Endothelial cell of umbilical vein (primary cell): ENCODE results near the gene USP47. TPM values are rescaled to one million over a fixed set of nuclear protein-coding genes. Genes with fewer than 3 reads are reported as not detected.

ENCODE experiments used
- BruUV-seq: library from RNA; stranded (reverse); fragments of 400-500 nt; replicated peaks from 2 replicates; lab custom pipeline; 2021; lab: Mats Ljungman, UMichigan
- CTCF ChIA-PET: fragments of 300-600, 350-600 bp; sonication (Branson Sonifier 250); formaldehyde crosslinking; loops from one replicate; lab custom pipeline; 2021; ENCODE audit warnings: antibody characterized with exemption, inconsistent platforms; lab: Charles Lee
- POLR2A ChIA-PET: fragments of 300-600, 350-600 bp; sonication (Branson Sonifier 250); formaldehyde crosslinking; loops from one replicate; lab custom pipeline; 2021; ENCODE audit warnings: antibody characterized with exemption, inconsistent platforms; lab: Charles Lee
- DNase-seq: peaks from one replicate; pipeline ENCODE4 v3.0.0-alpha.2; 2011; ENCODE audit warnings: low read depth, low spot score
- FAIRE-seq: peaks from 2 replicates; lab custom pipeline; 2011; peaks lifted over from hg19 to GRCh38; lab: Jason Lieb, UNC
- H2AFZ ChIP-seq: 2 replicates; pipeline ENCODE4 v1.6.0; 2012; ENCODE audit warnings: low read depth, low read length, control low read depth, inconsistent platforms
- H3K27ac ChIP-seq: 2 replicates; pipeline ENCODE4 v1.5.1; 2011; ENCODE audit warnings: low read depth, mild to moderate bottlenecking, control low read depth, low read length, moderate library complexity; ENCODE audit not compliant: insufficient read depth
- H3K27me3 ChIP-seq, 2 experiments: 2 replicates each; pipeline versions ENCODE4 v1.6.0 to v1.6.1; 2011; ENCODE audit warnings: low read length in 2 of 2, mixed read lengths in 1 of 2; ENCODE audit not compliant: control insufficient read depth in 2 of 2, insufficient read depth in 2 of 2
- H3K36me3 ChIP-seq, 2 experiments: 2 replicates in 1 of 2; 3 replicates in 1 of 2; pipeline ENCODE4 v1.5.1; 2011; ENCODE audit warnings: low read length in 2 of 2, mild to moderate bottlenecking in 1 of 2, moderate library complexity in 1 of 2; ENCODE audit not compliant: control insufficient read depth in 2 of 2, insufficient read depth in 2 of 2; ENCODE audit errors: extremely low read depth in 1 of 2
- H3K4me1 ChIP-seq: 3 replicates; pipeline ENCODE4 v1.5.1; 2011; ENCODE audit warnings: mild to moderate bottlenecking, low read length; ENCODE audit not compliant: control insufficient read depth, insufficient read depth; ENCODE audit errors: extremely low read depth
- H3K4me2 ChIP-seq: 2 replicates; pipeline ENCODE4 v1.6.1; 2011; ENCODE audit warnings: low read length, control low read depth, mixed read lengths; ENCODE audit not compliant: insufficient read depth
- H3K4me3 ChIP-seq, 3 experiments: fragments of 200-600 bp in 1 of 3; sonication (generic), shearing (Covaris generic) in 1 of 3; replicated peaks in 1 of 3; 2 replicates each; pipeline ENCODE4 v1.5.1; 2011 to 2016; ENCODE audit warnings: control low read depth in 3 of 3, low read length in 3 of 3, mild to moderate bottlenecking in 2 of 3, inconsistent platforms in 1 of 3, low read depth in 1 of 3, moderate library complexity in 1 of 3; ENCODE audit not compliant: insufficient read depth in 1 of 3
- H3K79me2 ChIP-seq: 2 replicates; pipeline ENCODE4 v1.6.0; 2012; ENCODE audit warnings: low read length, inconsistent platforms; ENCODE audit not compliant: control insufficient read depth, insufficient read depth
- H3K9ac ChIP-seq: replicated peaks from 2 replicates; pipeline ENCODE3; 2011; ENCODE audit warnings: low read length, control low read depth; ENCODE audit not compliant: insufficient read depth; ENCODE audit errors: extremely low read depth
- H3K9me1 ChIP-seq: replicated peaks from 3 replicates; pipeline ENCODE4 v1.6.0; 2011; ENCODE audit warnings: mild to moderate bottlenecking, low read length; ENCODE audit not compliant: control insufficient read depth, insufficient read depth; ENCODE audit errors: extremely low read depth
- H3K9me3 ChIP-seq: replicated peaks from 2 replicates; pipeline ENCODE4 v1.5.1; 2012; ENCODE audit warnings: low read length, inconsistent platforms; ENCODE audit not compliant: control insufficient read depth, insufficient read depth
- H4K20me1 ChIP-seq: replicated peaks from 2 replicates; pipeline ENCODE3; 2011; ENCODE audit warnings: mild to moderate bottlenecking, low read length; ENCODE audit not compliant: control insufficient read depth, insufficient read depth; ENCODE audit errors: extremely low read depth
- CTCF ChIP-seq, 2 donors: IDR thresholded peaks; 1 replicate in 1 of 2; 2 replicates in 1 of 2; pipeline ENCODE4 v1.5.1; 2011; ENCODE audit warnings: low read length in 2 of 2, mild to moderate bottlenecking in 2 of 2, moderate library complexity in 2 of 2, control low read depth in 1 of 2, inconsistent platforms in 1 of 2, low read depth in 1 of 2; ENCODE audit not compliant: insufficient read depth in 1 of 2; ENCODE audit errors: extremely low read depth in 1 of 2
- EZH2 ChIP-seq: IDR thresholded peaks from 2 replicates; pipeline ENCODE4 v1.6.1; 2012; ENCODE audit warnings: borderline replicate concordance, low read depth, mild to moderate bottlenecking, moderate library complexity, low read length, inconsistent platforms; ENCODE audit not compliant: severe bottlenecking
- FOS ChIP-seq: IDR thresholded peaks from 2 replicates; pipeline ENCODE4 v1.6.1; 2011; ENCODE audit warnings: mild to moderate bottlenecking, low read length, moderate library complexity, borderline replicate concordance; ENCODE audit not compliant: insufficient read depth
- GATA2 ChIP-seq: IDR thresholded peaks from 2 replicates; pipeline ENCODE4 v1.7.0; 2011; ENCODE audit warnings: low read depth, mild to moderate bottlenecking, moderate library complexity, mixed read lengths, low read length; ENCODE audit not compliant: insufficient read length, insufficient read depth
- MAX ChIP-seq: IDR thresholded peaks from 2 replicates; pipeline ENCODE4 v1.6.1; 2011; ENCODE audit not compliant: insufficient read depth, insufficient read length
- MYC ChIP-seq: IDR thresholded peaks from one replicate; pipeline ENCODE4 v1.6.1; 2011; ENCODE audit warnings: mild to moderate bottlenecking, low read depth, low read length
- dilution Hi-C: fragments of 300-500 bp; cut with MboI; formaldehyde crosslinking; loops from one replicate; pipeline ENCODE4 v1.15.0; 2019; ENCODE audit warnings: low sequenced_read_pairs; ENCODE audit not compliant: extremely low pct_ligation_motif_present
- intact Hi-C: fragments of 100-400 bp; cut with micrococcal nuclease; formaldehyde crosslinking; loops from one replicate; pipeline ENCODE4 v1.10.0; 2022
- polyA plus RNA-seq, 4 experiments: library from polyadenylated mRNA; depleted of rRNA in 3 of 4; stranded (reverse) in 3 of 4; unstranded in 1 of 4; fragments of >200 nt; gene quantifications; 2 replicates each; pipeline versions ENCODE4 v1.2.1 to v1.2.3, GENCODE V29; 2011 to 2012; ENCODE audit warnings: missing spikeins in 1 of 4
- total RNA-seq: library from RNA; stranded (reverse); gene quantifications from 2 replicates; pipeline ENCODE4 v1.2.3, GENCODE V29; 2021

The USP47 gene
- total and polyA plus RNA-seq, 2 donors (not counting 3 experiments of a cell fraction or from before 2014, with no cell fraction given) = 7.8 to 38.0 TPM

- Histone ChIP-seq H3K79me2 (no peaks in the 10 kb centered on the region), H2AFZ (no peak overlapping the region), H4K20me1 (no peaks in the 10 kb centered on the region), H3K27me3 (no peaks in the 10 kb centered on the region), H3K9me1 (no peaks in the 10 kb centered on the region), H3K9me3 (no peaks in the 10 kb centered on the region), H3K4me2 (no peak overlapping the region), H3K4me1 (peaks cover 11% of the 10 kb centered on the region), H3K4me3 (no peak overlapping the region), H3K36me3 (peaks cover 0 to 21% of the 10 kb centered on the region in 2 experiments), H3K27ac (no peak overlapping the region), H3K9ac (no peak overlapping the region)
- CTCF ChIA-PET = interaction anchor here (1.0 to 1.1 kb wide), 2 partner anchors 12 to 80 kb away, joined by 3 to 4 read pairs; no protein-coding TSS in a partner anchor
- intact Hi-C loops = no loop called here
- no peak for DNase-seq
- no peak for FAIRE-seq
- POLR2A ChIA-PET = no interaction called here
- dilution Hi-C loops = no loop called here
- BruUV-seq = no TSS peak
- no peak for TF ChIP-seq CTCF (IDR thresholded peaks at IDR 0.05; ENCODE audit: extremely low read depth in 1 of 2, insufficient read depth in 1 of 2, low read depth in 1 of 2, low read length in 2 of 2)
These were observed 123.0 kb downstream of the USP47 start for GRCh38 chr11:11964774-11965150.

DNA sequence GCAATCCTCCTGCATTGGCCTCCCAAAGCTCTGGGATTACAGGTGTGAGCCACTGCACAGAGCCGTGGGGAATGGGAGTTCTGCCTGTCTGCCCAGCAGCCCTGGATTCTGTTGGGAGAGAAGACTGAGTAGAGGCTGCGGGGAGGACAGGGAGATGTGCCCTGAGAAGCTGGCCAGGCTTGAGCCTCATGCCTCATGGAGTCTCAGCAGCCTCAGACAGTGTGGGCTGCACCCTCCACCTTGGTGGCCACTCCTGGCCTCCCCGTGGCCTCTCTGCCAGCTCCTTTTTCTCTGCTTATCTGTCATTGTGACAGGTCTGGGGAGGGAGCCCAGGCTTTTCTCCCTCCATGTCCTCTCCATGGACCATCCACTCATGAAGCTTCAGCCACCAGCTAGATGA is 123.4 kb downstream of the USP47 start:
- TF ChIP-seq MYC = no peak
- no peak for TF ChIP-seq MAX
- no peak for TF ChIP-seq CTCF (IDR thresholded peaks at IDR 0.05; ENCODE audit: extremely low read depth in 1 of 2, insufficient read depth in 1 of 2, low read depth in 1 of 2, low read length in 2 of 2)
- TF ChIP-seq FOS = no peak
- no peak for TF ChIP-seq EZH2
- no peak for TF ChIP-seq GATA2
- POLR2A ChIA-PET = no interaction called here
- H3K4me2 ChIP-seq = no peak overlapping the region
- no TSS peak for BruUV-seq
- H3K9me3 ChIP-seq = no peaks in the 10 kb centered on the region
- peaks cover 11% of the 10 kb centered on the region for H3K4me1 ChIP-seq
- no peaks in the 10 kb centered on the region for H3K9me1 ChIP-seq
- H3K79me2 ChIP-seq = no peaks in the 10 kb centered on the region
- dilution Hi-C loops (no loop called here), intact Hi-C loops (no loop called here)
- FAIRE-seq = no peak
- no peak overlapping the region for H3K4me3 ChIP-seq
- H3K27me3 ChIP-seq = no peaks in the 10 kb centered on the region
- CTCF ChIA-PET = interaction anchor here (1.0 to 2.3 kb wide), 2 partner anchors 12 to 79 kb away, joined by 3 to 31 read pairs; no protein-coding TSS in a partner anchor
- no peak overlapping the region for H2AFZ ChIP-seq
- H3K36me3 ChIP-seq = peaks cover 0 to 21% of the 10 kb centered on the region in 2 experiments
- no peak overlapping the region for H3K9ac ChIP-seq
- no peak for DNase-seq
- no peaks in the 10 kb centered on the region for H4K20me1 ChIP-seq
- H3K27ac ChIP-seq = no peak overlapping the region
